Ovary (tissue), 9 donors: ENCODE results near the gene TTC33. TPM values are rescaled to one million over a fixed set of nuclear protein-coding genes. Genes with fewer than 3 reads are reported as not detected.

Experiments used
- DNase-seq, 5 donors: peaks; one replicate each; pipeline ENCODE4 v3.0.0-alpha.2; 2019 to 2020
- H3K27ac ChIP-seq, 2 donors: fragments of 200-600 bp; one replicate each; pipeline versions ENCODE4 v1.5.1 to v1.8.0; 2019 to 2022
- H3K27me3 ChIP-seq: fragments of 200-600 bp; one replicate; pipeline ENCODE4 v1.8.0; 2022
- H3K36me3 ChIP-seq: fragments of 200-600 bp; sonication (generic); one replicate; pipeline ENCODE4 v1.5.1; 2019
- H3K4me1 ChIP-seq: one replicate; pipeline ENCODE4 v1.8.1; 2013; ENCODE audit warnings: mild to moderate bottlenecking, moderate library complexity; ENCODE audit not compliant: insufficient read depth
- H3K4me3 ChIP-seq: fragments of 200-600 bp; sonication (generic); one replicate; pipeline ENCODE4 v1.5.1; 2017
- H3K9me3 ChIP-seq, 2 donors: fragments of 200-600 bp in 1 of 2; sonication (generic) in 1 of 2; one replicate each; pipeline versions ENCODE4 v1.5.1 to v1.8.1; 2013 to 2019; ENCODE audit warnings: mild to moderate bottlenecking in 1 of 2, moderate library complexity in 1 of 2
- EP300 ChIP-seq: sonication (generic); formaldehyde crosslinking; IDR thresholded peaks from one replicate; pipeline ENCODE4 v1.6.1; 2017; ENCODE audit warnings: antibody characterized with exemption
- POLR2A ChIP-seq: fragments of 450-650 bp; IDR thresholded peaks from one replicate; pipeline ENCODE4 v1.6.1; 2017; ENCODE audit warnings: antibody characterized with exemption, mild to moderate bottlenecking, moderate library complexity
- WGBS, 3 donors: extraction: QIAGEN DNeasy Blood & Tissue Kit in 1 of 3; methylation state at CpG; one replicate each; pipeline versions ENCODE4 v1.1.5 to v1.1.7; 2013 to 2017; 5-methylcytosine and 5-hydroxymethylcytosine counted together
- intact Hi-C, 4 donors: fragments of 100-400 bp; cut with DNase I; formaldehyde crosslinking; loops; one replicate each; pipeline versions ENCODE4 v1.11.0 to v1.15.1; 2022 to 2023
- polyA plus RNA-seq, 2 donors: library from polyadenylated mRNA; stranded (reverse); fragments of 200-250 nt in 1 of 2; fragments of 350-450 nt in 1 of 2; fragmentation: Illumina TruSeq in 1 of 2; extraction: RNeasy Lipid Tissue Mini Kit (QIAGEN cat#74804) in 1 of 2; gene quantifications; one replicate each; pipeline ENCODE4 v1.2.3, GENCODE V29; 2013 to 2014
- total RNA-seq, 7 donors: library from RNA; depleted of rRNA in 2 of 7; stranded (reverse); fragments of >200 nt in 2 of 7; fragmentation: NEBNext Ultra II Directional in 3 of 7; extraction: Animal tissue kit (Norgen Biotek cat#: 25700) in 3 of 7; gene quantifications; one replicate each; pipeline versions ENCODE4 v1.1.0 to v1.2.4, GENCODE V29; 2016 to 2023
- TF ChIP-seq, protein P1 (sequence below), 3 donors: fragments of 450-650 bp in 2 of 3; fragments of 200-600 bp in 1 of 3; IDR thresholded peaks; one replicate each; pipeline versions ENCODE4 v1.5.1 to v1.8.0; 2016 to 2022; ENCODE audit warnings: antibody characterized with exemption in 3 of 3, mild to moderate bottlenecking in 1 of 3
- donor health status: DM: no; HTN: no; CAD: no; lungs with moderate emphysema.
- donor health status: DM: no; HTN: no; CAD: no.
- donor health status: Bipolar disorder and iron deficiency.
- donor health status: DM: yes; HTN: yes; CAD: no.
- donor health status: DM: no; HTN: no; CAD: no.
- donor health status: DM: yes; HTN: yes; CAD: no.

TTC33 gene
- total and polyA plus RNA-seq, 9 donors: 10.6 to 26.0 (median 18.8) TPM

DNA sequence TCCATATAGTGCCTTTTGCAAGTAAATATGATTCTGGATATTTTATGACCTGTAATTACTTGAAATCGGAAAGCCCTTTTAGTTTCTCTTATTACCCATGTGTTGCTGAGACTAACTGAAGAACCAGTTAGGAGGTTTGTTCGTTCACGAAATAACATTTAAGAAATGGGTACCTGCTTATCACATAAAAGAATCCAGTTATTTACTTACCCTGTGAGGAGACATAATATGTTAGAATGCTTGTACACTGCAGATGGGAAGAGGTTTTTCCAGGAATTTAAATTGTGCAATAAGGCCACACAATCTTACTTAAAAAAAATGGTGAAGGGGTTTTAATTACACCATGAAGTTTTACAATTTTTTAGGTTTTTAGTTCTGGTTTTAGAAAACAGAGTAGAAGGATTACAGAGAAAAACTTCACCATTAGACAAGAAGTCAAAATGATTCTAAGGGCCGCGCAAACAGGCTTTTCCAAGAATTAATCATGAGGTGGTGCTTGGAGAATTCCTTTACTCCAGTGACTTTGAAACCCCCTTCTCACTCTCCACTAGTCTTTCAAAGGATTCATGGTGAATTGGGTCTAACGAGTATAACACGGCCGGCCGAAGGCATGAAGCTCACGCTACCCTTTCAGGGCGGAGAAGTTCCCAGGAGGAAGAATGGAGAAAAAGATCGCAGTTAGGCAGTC, 77.2 kb downstream of the TTC33 start:
- intact Hi-C loops: loop anchor here in 1 of 4 donors (10.0 kb wide), 1 partner anchor 964 kb away; no protein-coding TSS in a partner anchor
- Histone ChIP-seq H3K27ac (no peak overlapping the region), H3K36me3 (no peaks in the 10 kb centered on the region), H3K9me3 (no peaks in the 10 kb centered on the region), H3K4me1 (peaks cover 9% of the 10 kb centered on the region), H3K27me3 (no peaks in the 10 kb centered on the region), H3K4me3 (peak overlapping the region; percentile 63)
- no peak for DNase-seq
- TF ChIP-seq POLR2A (no peak), EP300 (no peak)
- TF ChIP-seq, protein P1, sequence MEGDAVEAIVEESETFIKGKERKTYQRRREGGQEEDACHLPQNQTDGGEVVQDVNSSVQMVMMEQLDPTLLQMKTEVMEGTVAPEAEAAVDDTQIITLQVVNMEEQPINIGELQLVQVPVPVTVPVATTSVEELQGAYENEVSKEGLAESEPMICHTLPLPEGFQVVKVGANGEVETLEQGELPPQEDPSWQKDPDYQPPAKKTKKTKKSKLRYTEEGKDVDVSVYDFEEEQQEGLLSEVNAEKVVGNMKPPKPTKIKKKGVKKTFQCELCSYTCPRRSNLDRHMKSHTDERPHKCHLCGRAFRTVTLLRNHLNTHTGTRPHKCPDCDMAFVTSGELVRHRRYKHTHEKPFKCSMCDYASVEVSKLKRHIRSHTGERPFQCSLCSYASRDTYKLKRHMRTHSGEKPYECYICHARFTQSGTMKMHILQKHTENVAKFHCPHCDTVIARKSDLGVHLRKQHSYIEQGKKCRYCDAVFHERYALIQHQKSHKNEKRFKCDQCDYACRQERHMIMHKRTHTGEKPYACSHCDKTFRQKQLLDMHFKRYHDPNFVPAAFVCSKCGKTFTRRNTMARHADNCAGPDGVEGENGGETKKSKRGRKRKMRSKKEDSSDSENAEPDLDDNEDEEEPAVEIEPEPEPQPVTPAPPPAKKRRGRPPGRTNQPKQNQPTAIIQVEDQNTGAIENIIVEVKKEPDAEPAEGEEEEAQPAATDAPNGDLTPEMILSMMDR (IDR thresholded peaks at IDR 0.05): no peak
- WGBS, 3 donors: 18 to 20% (median 20%) methylated on average over 12 of the region's 12 CpGs

GRCh38 chr5:40678026-40678425, 77.7 kb downstream of the TTC33 start:
- 69 to 73% (median 72%) methylated on average over 2 of the region's 2 CpGs for WGBS, 3 donors
- Histone ChIP-seq H3K27ac (no peak overlapping the region), H3K27me3 (no peaks in the 10 kb centered on the region), H3K9me3 (no peaks in the 10 kb centered on the region), H3K36me3 (no peaks in the 10 kb centered on the region), H3K4me3 (no peak overlapping the region), H3K4me1 (peaks cover 9% of the 10 kb centered on the region)
- intact Hi-C loops: loop anchor here in 1 of 4 donors (10.0 kb wide), 1 partner anchor 963 kb away; no protein-coding TSS in a partner anchor
- no peak for DNase-seq
- TF ChIP-seq POLR2A: no peak
- TF ChIP-seq, protein P1 (IDR thresholded peaks at IDR 0.05): no peak
- TF ChIP-seq EP300: no peak

GRCh38 chr5:40677456-40677855, 78.3 kb downstream of the TTC33 start:
- no peaks in the 10 kb centered on the region for H3K36me3 ChIP-seq
- peaks cover 9% of the 10 kb centered on the region for H3K4me1 ChIP-seq
- intact Hi-C loops: loop anchor here in 1 of 4 donors (10.0 kb wide), 1 partner anchor 963 kb away; no protein-coding TSS in a partner anchor
- no peak overlapping the region for H3K4me3 ChIP-seq
- 73 to 80% (median 74%) methylated on average over 2 of the region's 2 CpGs for WGBS, 3 donors
- TF ChIP-seq EP300: no peak
- TF ChIP-seq POLR2A: no peak
- TF ChIP-seq, protein P1 (IDR thresholded peaks at IDR 0.05): no peak
- no peak overlapping the region for H3K27ac ChIP-seq
- H3K27me3 ChIP-seq: no peaks in the 10 kb centered on the region
- no peak for DNase-seq
- H3K9me3 ChIP-seq: no peaks in the 10 kb centered on the region

DNA sequence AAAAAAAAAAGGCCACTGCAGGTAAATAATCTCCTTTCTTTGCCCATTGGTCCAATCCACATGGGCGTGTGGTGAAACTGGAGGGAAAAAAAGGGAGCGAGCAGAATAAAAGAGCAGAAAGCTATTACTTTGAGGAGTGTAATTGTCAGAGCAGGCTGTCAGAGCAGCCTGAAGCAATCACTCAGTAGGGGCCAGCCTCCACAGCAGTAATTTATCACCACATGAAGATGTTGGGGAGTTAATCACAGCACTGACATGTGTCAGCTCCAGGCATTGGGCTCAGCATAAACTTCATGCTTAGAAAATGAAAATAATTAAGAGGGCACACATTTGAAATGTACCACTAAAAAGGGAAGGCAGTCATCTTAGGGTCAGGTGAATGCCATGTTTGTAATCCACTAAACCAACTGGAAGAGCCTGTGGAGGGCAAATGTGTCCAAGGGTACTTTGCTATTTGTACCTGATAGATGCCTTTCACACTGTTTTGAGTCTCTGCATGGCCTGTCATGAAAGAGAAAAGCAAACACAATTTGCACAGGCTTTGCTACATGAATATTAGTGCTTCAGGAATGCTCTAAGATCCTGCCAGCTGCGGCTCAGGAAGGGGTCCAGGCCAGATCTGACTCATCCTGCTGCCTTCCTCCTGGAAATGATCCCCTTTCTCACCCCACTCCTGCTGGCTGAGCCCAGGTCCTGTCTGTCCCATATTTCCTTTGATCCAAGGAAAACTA, 79.0 kb downstream of the TTC33 start:
- no peak for TF ChIP-seq EP300
- no peak for TF ChIP-seq POLR2A
- TF ChIP-seq, protein P1 (IDR thresholded peaks at IDR 0.05): no peak
- Histone ChIP-seq H3K4me1 (peaks cover 9% of the 10 kb centered on the region), H3K4me3 (no peak overlapping the region), H3K27ac (no peak overlapping the region), H3K36me3 (no peaks in the 10 kb centered on the region), H3K9me3 (no peaks in the 10 kb centered on the region), H3K27me3 (no peaks in the 10 kb centered on the region)
- 56 to 63% (median 62%) methylated on average over 3 of the region's 3 CpGs for WGBS, 3 donors
- intact Hi-C loops: loop anchor here in 1 of 4 donors (10.0 kb wide), 1 partner anchor 962 kb away; no protein-coding TSS in a partner anchor
- DNase-seq: no peak
